Subcutaneous adipose tissue (tissue), 4 donors: ENCODE data around the gene KAZN. TPM values are rescaled to one million over a fixed set of nuclear protein-coding genes. Genes with fewer than 3 reads are reported as not detected.

Source experiments
- CTCF ChIP-seq: fragments of 450-650 bp; IDR thresholded peaks from one replicate; pipeline ENCODE4 v1.5.1; 2016; ENCODE audit warnings: low read depth, mild to moderate bottlenecking, control low read depth, antibody characterized with exemption, moderate library complexity
- total RNA-seq, 4 donors: library from RNA; depleted of rRNA; stranded (reverse); fragments of >200 nt; gene quantifications; one replicate each; pipeline ENCODE4 v1.1.0, GENCODE V29; 2016

Gene KAZN
- total RNA-seq, 4 donors from 2014 or later: 7.5 to 22.2 (median 10.4) TPM

- TF ChIP-seq CTCF: no peak
Observed at GRCh38 chr1:14605945-14606344, 7.5 kb downstream of the KAZN start.

- no peak for TF ChIP-seq CTCF
Observed at GRCh38 chr1:14606632-14607031, 8.1 kb downstream of the KAZN start.

GRCh38 chr1:14607295-14607694, 8.8 kb downstream of the KAZN start:
- TF ChIP-seq CTCF: no peak

GRCh38 chr1:14608308-14608707, 9.8 kb downstream of the KAZN start:
- TF ChIP-seq CTCF: no peak

GRCh38 chr1:14610761-14611160, 12.3 kb downstream of the KAZN start:
- no peak for TF ChIP-seq CTCF

GRCh38 chr1:14611792-14612191, 13.3 kb downstream of the KAZN start:
- TF ChIP-seq CTCF: no peak

DNA sequence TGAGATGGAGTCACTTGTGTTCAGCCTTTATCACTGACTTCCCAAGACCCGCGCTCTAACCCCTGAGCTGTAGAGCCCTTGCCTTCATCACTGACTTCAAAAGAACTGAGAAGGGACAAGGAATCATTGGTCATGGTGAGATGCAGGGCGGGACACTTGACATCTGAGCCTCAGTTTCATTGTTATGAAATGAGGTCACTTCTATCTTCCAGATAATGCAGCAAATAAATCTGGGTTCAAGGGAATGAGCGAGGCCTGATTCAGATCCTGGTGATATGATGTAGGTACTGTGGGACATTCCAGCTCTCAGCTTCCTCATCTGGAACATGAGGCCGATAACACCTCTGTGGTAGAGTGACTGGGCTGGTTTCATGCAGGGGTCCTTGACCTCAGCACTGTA, 13.8 kb downstream of the KAZN start:
- no peak for TF ChIP-seq CTCF
